Islet precursor cell (in vitro differentiated cells): ENCODE measurements around the gene UBR4.
"Not testable (repeated sequence)": the region's sequence is repeated elsewhere in the genome, so short reads cannot be mapped to it uniquely, and the experiment has no call there.

Experiments
- DNase-seq: peaks from one replicate; pipeline ENCODE4 v3.0.0-alpha.2; 2018

Gene UBR4

GRCh38 chr1:19209990-19210771 is at the start of gene UBR4:
UBR4 (minus strand) TSS chr1:19210266; CDS start chr1:19210248, 18 bp downstream.
- peak; percentile 98 for DNase-seq

GRCh38 chr1:19258353-19258752 is 48.3 kb upstream of the UBR4 start:
- no peak for DNase-seq

DNA sequence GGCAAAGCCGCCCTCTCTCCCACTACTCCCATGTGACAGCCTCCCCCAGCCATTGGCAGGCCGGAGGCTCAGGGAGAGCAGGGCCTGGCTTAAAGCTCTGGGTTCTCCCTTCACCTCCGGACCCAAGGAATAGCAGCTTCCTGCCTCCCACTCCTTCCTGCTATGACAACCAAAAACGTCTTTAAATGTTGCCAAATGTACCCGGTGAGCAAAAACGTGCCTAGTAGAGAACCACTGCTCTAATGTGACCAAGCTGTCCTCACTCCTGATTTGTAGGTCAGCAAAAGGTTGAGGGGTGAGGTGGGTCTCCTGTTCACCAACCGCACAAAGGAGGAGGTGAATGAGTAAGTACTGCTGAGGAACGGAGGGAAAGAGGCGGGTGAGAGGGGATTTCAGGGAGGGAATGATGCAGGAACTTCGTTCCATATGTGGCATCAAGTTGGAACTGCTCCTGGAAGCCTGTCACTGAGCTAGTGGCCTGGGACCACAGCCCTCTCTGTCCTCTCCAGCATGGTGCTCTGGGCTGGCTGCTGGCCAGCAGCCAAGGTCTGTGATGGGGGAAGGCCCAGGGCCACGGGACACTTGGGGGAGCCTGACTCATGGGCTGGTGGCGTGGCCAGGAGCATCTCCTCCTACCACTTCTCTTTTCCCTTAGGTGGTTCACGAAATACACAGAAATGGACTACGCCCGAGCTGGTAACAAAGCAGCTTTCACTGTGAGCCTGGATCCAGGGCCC is 47.3 kb upstream of the UBR4 start:
- no peak for DNase-seq

DNA sequence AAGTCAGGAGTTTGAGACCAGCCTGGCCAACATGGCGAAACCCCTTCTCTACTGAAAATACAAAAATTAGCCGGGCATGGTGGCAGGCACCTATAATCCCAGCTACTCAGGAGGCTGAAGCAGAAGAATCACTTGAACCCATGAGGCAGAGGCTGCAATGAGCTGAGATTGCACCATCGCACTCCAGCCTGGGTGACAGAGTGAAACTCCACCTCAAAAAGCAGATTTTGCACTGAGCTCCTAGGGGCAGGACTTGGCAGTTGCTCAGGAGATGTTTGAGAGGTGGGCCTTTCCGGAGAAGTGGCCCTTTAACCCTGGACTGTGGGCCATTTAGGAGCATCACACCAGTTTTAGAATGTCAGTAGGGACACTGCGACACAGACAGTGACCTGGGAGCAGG is 46.2 kb upstream of the UBR4 start:
- DNase-seq, result not testable (repeated sequence)

DNA sequence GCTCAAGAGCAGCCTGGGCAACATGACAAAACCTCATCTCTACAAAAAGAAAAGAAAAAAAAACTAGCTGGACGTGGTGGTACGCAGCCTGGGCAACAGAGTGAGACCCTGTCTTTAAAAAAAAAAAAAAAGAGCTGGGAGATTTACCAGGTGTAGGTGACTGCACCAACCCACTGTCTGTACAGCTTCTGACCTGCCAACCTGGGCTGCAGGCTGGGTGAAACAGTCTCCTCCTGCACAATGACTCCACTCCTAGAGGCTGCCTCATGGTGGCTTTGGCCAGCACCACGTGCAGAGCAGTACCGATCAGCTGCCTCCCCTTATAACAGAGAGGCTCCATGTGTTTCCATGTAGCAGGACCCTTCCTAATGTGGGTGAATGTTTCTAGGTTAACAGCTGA is 45.2 kb upstream of the UBR4 start:
- DNase-seq, result no peak

DNA sequence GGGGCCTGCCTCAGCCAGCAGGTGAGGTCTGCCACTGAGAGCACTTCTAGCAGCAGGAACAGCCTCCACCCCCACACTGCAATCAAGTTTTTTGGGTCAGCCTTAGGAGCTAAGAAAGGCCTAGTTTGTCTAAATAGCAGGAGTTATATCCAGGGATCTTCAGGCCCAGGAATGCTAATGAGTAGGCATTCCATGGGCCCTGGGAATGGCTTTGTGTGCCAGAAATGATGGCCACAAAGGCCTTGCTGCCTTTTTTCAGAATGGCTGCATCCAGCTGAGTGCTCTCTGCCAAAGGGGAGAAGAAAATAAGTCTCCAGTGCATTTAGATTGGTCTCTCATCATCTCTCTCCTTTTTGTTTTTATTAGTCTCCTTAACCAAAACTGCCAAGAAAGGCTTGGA is 44.4 kb upstream of the UBR4 start:
- DNase-seq, result no peak

GRCh38 chr1:19251305-19252196 is 41.5 kb upstream of the UBR4 start, which contains the start of the genes EMC1 and MRTO4:
EMC1 (minus strand) TSS chr1:19251524; CDS start chr1:19251509, 15 bp downstream.
MRTO4 (plus strand) TSS chr1:19251805; CDS start chr1:19251836, 31 bp downstream.
- DNase-seq, result peak; percentile 94

DNA sequence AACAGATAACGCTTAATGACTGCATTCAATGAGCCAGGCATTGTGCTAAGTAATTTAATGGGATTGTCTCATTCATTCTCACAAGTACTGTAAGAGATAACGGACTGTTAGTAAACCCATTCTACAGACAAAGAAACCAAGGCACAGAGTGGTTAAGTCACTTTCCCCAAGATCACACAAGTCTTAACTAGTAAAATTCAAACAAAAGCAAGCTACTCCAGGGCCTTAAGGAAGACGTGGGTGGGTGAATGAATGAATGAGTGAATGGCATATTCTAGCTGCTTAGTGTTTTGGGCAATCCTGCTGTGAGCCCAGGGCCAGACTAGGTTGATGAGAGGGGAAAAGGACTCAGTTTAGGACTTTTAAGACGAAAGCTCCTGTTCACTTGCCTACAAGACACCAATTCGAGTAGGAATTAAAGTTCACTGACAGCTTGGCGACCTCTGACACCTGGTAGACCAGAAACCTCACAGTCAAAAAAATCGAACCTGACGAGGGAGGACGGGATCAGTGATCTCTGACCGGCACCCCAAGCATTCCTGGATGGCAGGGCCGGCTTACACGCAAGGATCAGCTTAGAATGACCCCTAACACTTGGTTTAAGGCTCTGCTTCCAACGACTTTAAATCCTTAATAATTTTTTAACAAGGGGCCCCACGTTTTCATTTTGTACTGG is 40.7 kb upstream of the UBR4 start:
- DNase-seq, result no peak

DNA sequence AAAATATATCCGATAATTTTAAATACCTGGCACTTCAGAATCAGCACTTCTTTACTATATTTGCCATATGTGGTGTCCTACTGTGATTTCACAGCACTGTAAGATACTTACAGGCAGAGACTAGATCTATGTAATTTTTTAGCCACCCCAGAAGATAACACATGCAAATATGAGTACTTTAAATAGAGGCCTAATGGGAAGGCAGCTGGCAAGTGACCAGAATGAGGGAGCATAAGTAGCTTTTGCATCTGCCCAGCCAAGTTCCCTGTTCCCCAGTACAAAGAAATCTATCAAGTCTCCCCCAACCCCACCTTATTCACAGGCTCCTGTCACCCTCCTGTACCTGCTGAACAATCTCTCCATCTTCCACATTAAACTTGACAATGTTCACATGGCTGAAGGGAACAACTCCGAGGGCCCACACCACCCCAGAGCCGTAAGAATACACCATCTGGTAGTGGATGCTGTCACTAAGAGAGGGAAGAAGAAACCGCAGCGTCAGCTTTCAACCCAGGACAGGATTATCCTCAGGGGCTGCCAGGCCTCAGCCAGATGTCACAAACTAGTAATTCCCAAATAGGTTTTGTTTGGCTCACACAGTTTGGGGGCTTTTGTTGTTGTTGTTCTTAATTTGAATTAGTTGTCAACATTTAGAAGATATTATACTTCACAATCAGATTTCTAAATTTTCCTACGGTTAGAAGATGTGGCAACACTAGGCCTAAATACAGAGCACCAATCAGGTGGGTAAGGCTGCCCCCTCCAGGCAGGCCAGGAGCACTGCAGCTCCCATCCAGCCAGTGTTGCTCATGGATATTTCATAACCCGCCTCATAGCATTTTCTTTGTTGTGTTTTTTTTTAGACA is 30.8 kb upstream of the UBR4 start:
- no peak for DNase-seq

GRCh38 chr1:19239876-19240275 is 29.8 kb upstream of the UBR4 start:
- no peak for DNase-seq

DNA sequence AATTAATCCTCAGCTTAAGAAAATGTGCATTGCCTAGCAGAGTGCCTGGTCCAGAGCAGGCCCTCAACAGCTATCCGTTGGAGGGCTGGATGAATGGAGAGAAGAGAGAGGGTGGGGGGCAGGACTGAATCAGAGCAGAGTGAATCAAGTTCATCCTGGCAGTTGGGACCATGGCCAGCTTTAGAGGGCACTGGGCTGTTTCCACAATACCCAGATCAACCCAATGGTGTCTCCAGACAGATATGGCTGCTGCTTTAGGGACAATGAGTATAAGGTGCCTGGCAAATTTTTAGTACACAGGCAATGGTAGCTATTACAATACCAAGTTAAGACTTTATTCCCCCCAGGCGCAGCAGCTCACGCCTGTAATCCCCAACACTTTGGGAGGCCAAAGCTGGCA is 24.2 kb upstream of the UBR4 start:
- DNase-seq, result no peak

DNA sequence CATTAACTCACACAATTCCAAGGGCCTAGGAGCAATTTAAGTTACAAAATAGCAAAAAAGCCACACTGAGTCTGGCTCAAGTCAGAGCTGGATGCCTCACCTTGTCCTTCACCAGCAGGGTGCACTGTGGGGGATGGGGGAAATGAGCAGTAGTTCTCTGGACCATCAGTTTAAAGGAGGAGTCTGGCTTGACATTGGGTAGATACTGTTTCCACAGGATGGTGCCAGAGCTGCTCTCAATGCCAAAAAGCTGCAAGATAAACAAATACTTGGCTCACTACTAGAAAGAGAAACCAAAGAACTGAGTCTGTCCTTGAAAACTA is 22.4 kb upstream of the UBR4 start:
- DNase-seq, result no peak

DNA sequence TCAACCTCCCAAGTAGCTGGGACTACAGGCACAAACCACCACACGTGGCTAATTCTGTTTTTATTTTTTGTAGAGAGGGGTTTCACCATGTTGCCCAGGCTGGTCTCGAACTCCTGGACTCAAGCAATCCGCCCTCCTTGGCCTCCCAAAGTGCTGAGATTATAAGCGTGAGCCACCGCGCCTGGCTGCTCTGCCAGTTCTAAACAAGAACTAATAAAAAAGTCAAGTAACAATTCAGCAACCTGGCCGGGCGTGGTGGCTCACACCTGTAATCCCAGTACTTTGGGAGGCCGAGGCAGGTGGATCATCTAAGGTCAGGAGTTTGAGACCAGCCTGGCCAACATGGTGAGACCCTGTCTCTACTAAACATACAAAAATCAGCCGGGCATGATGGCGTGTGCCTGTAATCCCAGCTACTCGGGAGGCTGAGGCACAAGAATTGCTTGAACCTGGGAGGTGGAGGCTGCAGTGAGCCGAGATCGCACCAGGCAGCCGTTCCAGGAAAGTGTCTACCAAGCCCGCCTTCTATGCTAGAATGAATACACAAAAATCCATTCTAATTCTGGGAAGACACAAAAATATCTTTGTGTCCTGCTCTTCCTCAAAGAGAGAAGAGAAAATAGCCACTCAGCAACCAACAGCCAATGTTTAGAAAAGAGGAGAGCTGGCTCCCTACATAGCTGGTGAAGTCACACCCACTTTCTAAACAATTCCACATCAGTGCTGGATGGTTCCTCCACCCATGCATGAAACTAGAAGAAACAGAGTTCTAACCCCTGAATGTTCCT is 21.9 kb upstream of the UBR4 start:
- DNase-seq, result not testable (repeated sequence)

DNA sequence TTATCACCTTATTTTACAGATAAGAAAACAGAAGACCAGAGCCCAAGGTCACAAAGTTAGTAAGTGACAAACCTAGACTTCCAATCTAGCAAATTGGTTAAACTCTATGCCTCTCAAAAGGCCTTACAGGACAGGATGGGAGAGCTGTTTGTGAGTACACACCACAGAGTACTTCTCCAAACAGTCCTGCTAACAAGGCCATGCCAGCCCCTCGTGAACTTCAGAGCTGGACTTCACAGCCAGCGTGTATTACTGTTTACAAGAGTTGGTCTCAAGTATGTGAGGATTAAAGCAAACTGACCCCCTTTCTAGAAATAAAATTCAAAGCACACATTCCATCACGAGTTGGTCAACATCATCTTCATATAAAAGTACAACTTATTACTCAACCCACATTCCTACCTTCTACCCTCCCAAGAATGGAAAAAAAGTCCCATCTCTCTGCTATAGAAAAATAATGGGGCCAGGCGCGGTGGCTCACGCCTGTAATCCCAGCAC is 19.8 kb upstream of the UBR4 start:
- no peak for DNase-seq

GRCh38 chr1:19229229-19229628 is 19.2 kb upstream of the UBR4 start:
- DNase-seq, result no peak

DNA sequence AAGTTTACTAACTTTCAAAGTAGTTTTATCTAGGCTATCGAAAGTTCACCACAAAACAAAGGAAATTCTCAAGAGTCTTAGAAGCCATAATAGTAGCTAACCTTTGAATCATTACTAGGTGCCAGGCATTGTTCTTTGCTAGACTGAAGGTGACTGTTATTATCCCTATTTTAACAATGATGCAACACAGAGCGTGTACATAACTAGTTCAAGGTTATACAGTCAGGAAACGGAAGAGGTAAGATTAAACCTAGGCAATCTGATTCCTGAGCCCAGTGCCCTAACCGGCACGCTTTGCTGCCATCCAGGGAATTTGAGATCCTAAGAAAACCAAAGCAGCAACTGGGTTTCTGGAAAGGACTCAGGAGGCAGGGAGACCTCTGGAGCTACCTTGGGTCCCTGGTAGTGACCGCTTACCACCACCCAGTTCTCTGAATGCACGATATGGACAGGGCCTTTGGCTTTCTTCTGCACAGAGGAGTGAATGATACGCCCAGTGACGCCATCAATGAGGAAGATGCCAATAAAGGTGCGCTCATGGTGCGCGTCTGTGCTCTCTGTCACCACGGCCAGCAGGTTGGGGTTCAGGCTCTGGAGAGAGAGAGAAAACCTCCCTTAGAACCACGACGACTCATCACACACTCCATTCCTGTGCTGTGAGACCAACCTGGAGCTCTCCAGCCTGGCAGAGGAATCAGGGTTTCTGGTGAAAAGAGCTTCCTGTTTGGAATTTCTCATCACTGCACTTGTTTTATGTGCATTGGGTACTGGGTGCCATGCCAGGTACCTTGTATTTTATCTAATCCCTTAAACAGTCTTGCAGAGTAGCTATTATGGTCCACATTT is 13.1 kb upstream of the UBR4 start:
- DNase-seq, result no peak

- DNase-seq, result no peak
These were observed 12.5 kb upstream of the UBR4 start for GRCh38 chr1:19222573-19222972.

- DNase-seq, result no peak
These were observed 10.9 kb upstream of the UBR4 start for GRCh38 chr1:19220991-19221390.

DNA sequence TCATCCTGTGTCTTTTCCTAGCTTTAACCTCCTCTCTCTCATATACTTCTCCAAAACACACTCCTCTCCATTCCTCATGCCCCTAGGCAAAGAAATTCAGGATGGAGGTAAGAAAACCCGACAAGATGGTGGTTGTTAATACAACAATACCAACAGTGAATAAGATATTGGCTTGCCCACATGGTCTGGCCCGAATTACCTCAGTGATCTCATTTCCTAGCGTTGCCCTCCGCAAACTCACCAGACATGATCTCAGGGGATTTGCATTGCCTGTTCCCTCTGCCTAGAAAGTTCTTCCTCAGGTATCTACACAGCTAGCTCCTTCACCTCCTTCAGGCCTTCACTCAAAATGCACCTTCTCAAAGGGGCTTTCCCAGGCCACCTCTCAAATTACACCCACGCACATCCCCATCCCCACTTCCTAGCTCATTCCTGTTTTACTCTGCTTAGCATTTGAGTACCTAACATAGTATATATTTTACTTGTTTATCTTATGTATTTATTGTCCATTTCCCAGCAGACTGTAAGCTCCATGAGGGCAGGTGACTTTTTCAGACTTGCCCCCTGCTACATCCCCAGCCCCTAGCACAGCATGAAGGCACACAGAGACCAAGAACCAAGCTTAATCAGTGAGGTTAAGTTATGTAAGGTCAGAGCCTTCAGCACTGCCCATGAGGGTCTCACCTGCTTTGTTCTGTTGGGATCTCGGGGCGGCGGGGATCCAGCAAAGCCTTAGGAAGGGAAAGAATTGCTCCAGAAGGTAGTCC is 10.2 kb upstream of the UBR4 start:
- no peak for DNase-seq
